Mucosa of rectum (tissue), 2 donors: Measurements from ENCODE around the gene DYNC2I2.
"Not testable (repeated sequence)": the region's sequence is repeated elsewhere in the genome, so short reads cannot be mapped to it uniquely, and the experiment has no call there.

Source experiments
- H3K27ac ChIP-seq, 2 donors: one replicate each; pipeline ENCODE4 v1.7.0; 2013; ENCODE audit warnings: inconsistent platforms in 2 of 2, low read depth in 2 of 2, low read length in 2 of 2
- H3K27me3 ChIP-seq, 2 donors: one replicate each; pipeline ENCODE4 v1.7.0; 2013; ENCODE audit warnings: low read length in 2 of 2; ENCODE audit not compliant: control insufficient read depth in 2 of 2, insufficient read depth in 2 of 2
- H3K36me3 ChIP-seq, 2 donors: one replicate each; pipeline ENCODE4 v1.7.0; 2013; ENCODE audit warnings: low read length in 2 of 2; ENCODE audit not compliant: control insufficient read depth in 2 of 2, insufficient read depth in 2 of 2
- H3K4me1 ChIP-seq, 2 donors: one replicate each; pipeline ENCODE4 v1.7.0; 2013; ENCODE audit warnings: low read length in 2 of 2, mild to moderate bottlenecking in 1 of 2; ENCODE audit not compliant: control insufficient read depth in 2 of 2, insufficient read depth in 2 of 2
- H3K4me3 ChIP-seq, 2 donors: one replicate each; pipeline ENCODE4 v1.7.0; 2013; ENCODE audit warnings: low read length in 2 of 2
- H3K9ac ChIP-seq, 2 donors: one replicate each; pipeline ENCODE4 v1.7.0; 2013; ENCODE audit warnings: low read length in 2 of 2, low read depth in 1 of 2, mild to moderate bottlenecking in 1 of 2
- H3K9me3 ChIP-seq, 2 donors: one replicate each; pipeline ENCODE4 v1.7.0; 2013; ENCODE audit warnings: low read length in 2 of 2; ENCODE audit not compliant: control insufficient read depth in 2 of 2
- donor health status: healthy.
- donor health status: Normal muscosa, but diverticular disease.

Gene DYNC2I2

DNA sequence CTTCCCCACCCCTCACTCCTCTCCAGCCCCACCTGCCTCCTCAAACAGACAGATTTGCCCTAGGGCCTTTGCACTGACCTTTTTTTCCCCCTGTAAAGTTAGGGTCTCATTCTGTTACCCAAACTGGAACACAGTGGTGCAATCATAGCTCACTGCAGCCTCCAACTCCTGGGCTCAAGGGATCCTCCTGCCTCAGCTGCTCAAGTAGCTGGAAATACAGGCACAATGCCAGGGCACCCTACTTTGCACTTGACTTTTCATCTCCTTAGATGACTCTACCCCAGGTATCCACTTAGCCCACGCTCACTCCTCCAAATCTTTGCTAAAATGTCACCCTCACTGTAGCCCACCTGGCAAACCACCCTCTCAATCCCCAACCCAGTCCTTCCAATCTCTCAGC is 2.2 kb downstream of the DYNC2I2 start:
- H3K9ac ChIP-seq = no peak overlapping the region
- H3K27me3 ChIP-seq = no peaks in the 10 kb centered on the region
- H3K4me1 ChIP-seq = no peaks in the 10 kb centered on the region
- no peak overlapping the region for H3K27ac ChIP-seq
- H3K4me3 ChIP-seq = no peak overlapping the region
- no peaks in the 10 kb centered on the region for H3K36me3 ChIP-seq
- no peaks in the 10 kb centered on the region for H3K9me3 ChIP-seq

DNA sequence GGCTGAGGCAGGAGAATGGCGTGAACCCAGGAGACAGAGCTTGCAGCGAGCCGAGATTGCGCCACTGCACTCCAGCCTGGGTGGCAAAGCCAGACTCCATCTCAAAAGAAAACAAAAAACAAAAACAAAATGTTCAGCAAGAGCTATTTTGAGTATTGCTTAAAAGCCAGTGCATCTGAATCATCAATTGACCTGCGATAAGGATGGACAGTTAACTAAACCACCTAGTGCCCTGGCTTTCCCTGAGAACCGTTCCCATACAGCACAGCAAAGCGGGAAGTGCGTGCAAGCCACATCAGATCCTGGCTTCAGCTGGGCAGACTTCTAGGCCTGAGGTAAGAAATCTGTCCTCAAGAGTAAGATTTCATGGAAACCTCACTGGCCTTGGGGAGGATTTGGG is 2.7 kb downstream of the DYNC2I2 start:
- Histone ChIP-seq H3K36me3 (no peaks in the 10 kb centered on the region), H3K9ac (no peak overlapping the region)

DNA sequence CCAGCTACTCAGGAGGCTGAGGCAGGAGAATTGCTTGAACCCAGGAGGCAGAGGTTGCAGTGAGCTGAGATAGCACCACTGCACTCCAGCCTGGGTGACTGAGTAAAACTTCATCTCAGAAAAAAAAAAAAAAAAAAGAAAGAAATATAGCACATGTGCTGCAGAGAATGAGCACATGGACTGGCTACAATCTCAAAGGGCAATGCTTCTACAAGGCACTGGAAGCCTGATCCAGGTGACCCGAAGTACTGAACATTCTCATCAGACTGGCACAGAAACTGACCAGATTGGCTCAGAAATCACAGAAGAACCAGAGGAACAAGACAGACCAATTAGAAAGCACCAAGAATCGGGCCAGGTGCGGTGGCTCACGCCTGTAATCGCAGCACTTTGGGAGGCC is 4.8 kb downstream of the DYNC2I2 start:
- Histone ChIP-seq H3K9ac (no peak overlapping the region), H3K4me1 (no peaks in the 10 kb centered on the region), H3K9me3 (no peaks in the 10 kb centered on the region), H3K27me3 (no peaks in the 10 kb centered on the region), H3K36me3 (no peaks in the 10 kb centered on the region), H3K4me3 (no peak overlapping the region), H3K27ac (no peak overlapping the region)

More for the DNA sequence above, 2.7 kb downstream of the DYNC2I2 start:
- no peaks in the 10 kb centered on the region for H3K27me3 ChIP-seq
- no peak overlapping the region for H3K27ac ChIP-seq
- H3K4me3 ChIP-seq = no peak overlapping the region
- no peaks in the 10 kb centered on the region for H3K9me3 ChIP-seq
- no peaks in the 10 kb centered on the region for H3K4me1 ChIP-seq

DNA sequence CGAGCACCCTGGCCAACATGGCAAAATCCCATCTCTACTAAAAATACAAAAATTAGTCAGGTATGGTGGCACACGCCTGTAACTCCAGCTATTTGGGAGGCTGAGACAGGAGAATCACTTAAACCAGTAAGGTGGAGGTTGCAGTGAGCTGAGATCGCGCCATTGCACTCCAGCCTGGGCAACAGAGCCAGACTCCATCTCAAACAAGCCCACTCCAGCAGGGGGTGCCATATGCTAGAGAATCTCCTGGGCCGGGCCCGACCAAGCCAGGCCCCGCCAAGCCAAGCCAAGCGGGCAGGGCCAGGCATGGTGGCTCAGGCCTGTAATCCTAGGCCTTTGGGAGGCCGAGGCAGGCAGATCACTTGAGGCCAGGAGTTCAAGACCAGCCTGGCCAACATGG is 8.4 kb downstream of the DYNC2I2 start:
- H3K27me3 ChIP-seq, H3K9ac ChIP-seq, H3K9me3 ChIP-seq, H3K36me3 ChIP-seq, H3K4me3 ChIP-seq, H3K27ac ChIP-seq, H3K4me1 ChIP-seq: not testable (repeated sequence)

DNA sequence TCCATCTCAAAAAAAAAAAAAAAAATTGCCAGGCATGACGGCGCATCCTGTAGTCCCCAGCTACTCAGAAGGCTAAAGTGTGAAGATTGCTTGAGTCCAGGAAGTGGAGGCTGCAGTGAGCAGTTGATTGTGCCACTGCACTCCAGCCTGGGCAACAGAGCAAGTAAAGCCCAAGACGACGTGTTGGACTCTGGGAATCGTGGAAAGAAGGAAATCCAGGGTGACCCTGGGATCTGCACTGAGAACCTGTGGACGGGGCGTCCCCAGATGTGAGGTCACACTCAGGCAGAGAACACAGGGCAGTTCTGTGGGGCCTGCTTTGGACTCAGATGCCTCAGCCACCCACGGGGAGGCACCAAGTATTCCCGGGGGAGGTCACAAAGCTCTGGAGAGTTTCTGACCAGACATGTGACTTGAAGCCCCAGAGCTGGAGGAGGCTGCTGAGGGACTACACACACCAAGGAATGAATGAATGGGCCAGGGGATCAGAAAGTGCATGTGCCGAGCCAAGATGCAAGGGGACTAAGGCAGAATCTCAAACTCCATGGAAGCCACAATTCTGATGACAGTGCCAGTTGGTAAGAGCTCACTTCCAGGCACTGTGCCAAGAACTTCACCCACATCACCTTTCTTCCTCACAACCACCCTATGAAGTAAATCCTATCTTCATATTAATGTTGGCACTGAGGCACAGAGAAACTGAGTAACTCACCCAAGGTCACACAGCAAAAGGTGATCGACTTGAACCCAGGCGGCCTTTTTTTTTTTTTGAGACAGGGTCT is 12.9 kb downstream of the DYNC2I2 start:
- H3K27me3 ChIP-seq = no peaks in the 10 kb centered on the region
- H3K4me3 ChIP-seq = no peak overlapping the region
- H3K36me3 ChIP-seq = peaks cover 3 to 4% of the 10 kb centered on the region in 2 donors
- no peaks in the 10 kb centered on the region for H3K4me1 ChIP-seq
- H3K9ac ChIP-seq = no peak overlapping the region
- no peaks in the 10 kb centered on the region for H3K9me3 ChIP-seq
- no peak overlapping the region for H3K27ac ChIP-seq

DNA sequence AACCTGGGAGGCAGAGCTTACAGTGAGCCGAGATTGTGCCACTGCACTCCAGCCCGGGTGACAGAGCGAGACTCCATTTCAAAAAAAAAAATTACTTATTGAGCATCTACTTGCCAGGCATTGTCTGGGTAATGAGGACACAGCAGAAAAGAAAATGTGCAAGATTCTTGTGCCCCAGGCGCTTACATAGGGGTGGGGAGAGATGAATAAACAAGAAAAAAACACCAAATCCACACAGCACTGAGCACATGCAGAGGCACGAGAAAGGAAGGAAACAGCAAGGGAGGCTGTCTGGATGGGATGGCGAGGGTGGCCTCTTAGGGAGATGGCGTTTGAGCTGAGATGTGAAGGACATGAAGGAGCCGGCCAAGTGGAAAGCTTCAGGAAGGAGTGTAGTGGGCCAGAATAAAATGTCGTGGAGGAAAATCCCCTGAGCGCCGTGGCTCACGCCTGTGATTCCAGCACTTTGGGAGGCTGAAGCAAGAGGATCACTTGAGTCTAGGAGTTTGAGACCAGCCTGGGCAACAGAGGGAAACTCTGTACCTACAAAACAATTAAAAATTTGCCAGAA is 13.9 kb downstream of the DYNC2I2 start:
- no peak overlapping the region for H3K4me3 ChIP-seq
- H3K4me1 ChIP-seq = no peaks in the 10 kb centered on the region
- H3K9me3 ChIP-seq = no peaks in the 10 kb centered on the region
- peaks cover 3 to 4% of the 10 kb centered on the region in 2 donors for H3K36me3 ChIP-seq
- no peak overlapping the region for H3K27ac ChIP-seq
- no peak overlapping the region for H3K9ac ChIP-seq
- no peaks in the 10 kb centered on the region for H3K27me3 ChIP-seq

DNA sequence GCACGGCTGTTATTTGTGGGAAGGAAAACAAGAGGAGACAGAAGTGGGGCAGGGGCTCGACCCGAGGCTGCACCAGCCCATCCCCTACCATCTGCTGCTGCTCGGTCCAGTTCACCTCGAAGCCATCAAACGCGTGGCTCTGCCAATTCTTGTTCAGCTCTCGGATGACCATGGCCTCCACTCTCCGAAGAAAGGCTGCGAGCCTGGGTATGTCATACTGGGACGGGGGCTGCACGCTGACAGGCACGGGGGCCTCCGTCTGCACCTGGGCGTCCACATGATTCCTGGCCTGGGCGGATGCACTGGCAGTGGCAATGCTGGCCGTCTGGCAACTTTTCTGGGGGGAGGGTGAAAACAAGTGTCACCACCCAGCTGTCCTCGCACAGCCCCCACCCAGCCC is 16.0 kb downstream of the DYNC2I2 start:
- Histone ChIP-seq H3K9me3 (no peaks in the 10 kb centered on the region), H3K36me3 (peaks cover 3 to 4% of the 10 kb centered on the region in 2 donors), H3K27me3 (no peaks in the 10 kb centered on the region)

DNA sequence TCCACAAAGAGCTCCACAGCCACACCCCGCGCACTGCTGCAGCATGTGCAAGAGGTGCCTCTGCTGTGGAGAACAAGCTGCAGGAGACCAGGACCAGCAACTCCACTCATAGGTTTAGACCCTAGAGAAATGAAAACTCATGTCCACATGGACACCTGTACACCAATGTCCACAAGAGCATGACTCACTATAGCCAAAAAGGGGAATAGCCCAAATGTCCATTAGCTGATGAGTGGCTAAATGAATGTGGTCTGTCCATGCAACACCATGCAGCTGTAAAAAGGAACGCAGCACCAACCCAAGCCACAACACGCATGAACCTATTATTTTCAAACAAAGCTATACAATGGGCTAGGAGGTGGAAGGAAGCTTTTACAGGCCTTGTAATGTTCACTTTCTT is 18.1 kb downstream of the DYNC2I2 start:
- Histone ChIP-seq H3K27ac (no peak overlapping the region), H3K9ac (no peak overlapping the region), H3K9me3 (no peaks in the 10 kb centered on the region), H3K4me3 (no peak overlapping the region), H3K36me3 (peaks cover 9% of the 10 kb centered on the region in 2 donors), H3K4me1 (peaks cover 13 to 22% of the 10 kb centered on the region in 2 donors), H3K27me3 (no peaks in the 10 kb centered on the region)

More for the DNA sequence above, 16.0 kb downstream of the DYNC2I2 start:
- Histone ChIP-seq H3K9ac (no peak overlapping the region), H3K27ac (no peak overlapping the region), H3K4me3 (no peak overlapping the region), H3K4me1 (peaks cover 6 to 11% of the 10 kb centered on the region in 2 donors)

DNA sequence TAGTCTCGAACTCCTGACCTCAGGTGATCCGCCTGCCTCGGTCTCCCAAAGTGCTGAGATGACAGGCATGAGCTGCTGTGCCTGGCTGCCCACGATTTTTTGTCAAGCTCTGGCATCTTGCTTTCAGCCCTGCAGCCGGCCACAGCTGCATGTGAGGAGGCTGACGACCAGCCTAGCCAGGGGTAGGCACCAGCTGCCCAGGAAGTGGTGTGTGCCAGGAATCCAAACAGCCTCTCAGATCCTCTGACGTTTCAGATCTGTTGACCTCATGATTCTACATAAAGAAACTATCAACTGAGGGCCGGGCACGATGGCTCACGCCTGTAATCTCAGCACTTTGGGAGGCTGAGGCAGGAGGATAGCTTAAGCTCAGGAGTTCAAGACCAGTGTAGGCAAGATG is 19.0 kb downstream of the DYNC2I2 start:
- no peak overlapping the region for H3K27ac ChIP-seq
- no peak overlapping the region for H3K9ac ChIP-seq
- H3K36me3 ChIP-seq = peaks cover 18% of the 10 kb centered on the region in 2 donors
- no peaks in the 10 kb centered on the region for H3K27me3 ChIP-seq
- H3K4me3 ChIP-seq = no peak overlapping the region
- H3K4me1 ChIP-seq = peaks cover 13 to 22% of the 10 kb centered on the region in 2 donors
- no peaks in the 10 kb centered on the region for H3K9me3 ChIP-seq

DNA sequence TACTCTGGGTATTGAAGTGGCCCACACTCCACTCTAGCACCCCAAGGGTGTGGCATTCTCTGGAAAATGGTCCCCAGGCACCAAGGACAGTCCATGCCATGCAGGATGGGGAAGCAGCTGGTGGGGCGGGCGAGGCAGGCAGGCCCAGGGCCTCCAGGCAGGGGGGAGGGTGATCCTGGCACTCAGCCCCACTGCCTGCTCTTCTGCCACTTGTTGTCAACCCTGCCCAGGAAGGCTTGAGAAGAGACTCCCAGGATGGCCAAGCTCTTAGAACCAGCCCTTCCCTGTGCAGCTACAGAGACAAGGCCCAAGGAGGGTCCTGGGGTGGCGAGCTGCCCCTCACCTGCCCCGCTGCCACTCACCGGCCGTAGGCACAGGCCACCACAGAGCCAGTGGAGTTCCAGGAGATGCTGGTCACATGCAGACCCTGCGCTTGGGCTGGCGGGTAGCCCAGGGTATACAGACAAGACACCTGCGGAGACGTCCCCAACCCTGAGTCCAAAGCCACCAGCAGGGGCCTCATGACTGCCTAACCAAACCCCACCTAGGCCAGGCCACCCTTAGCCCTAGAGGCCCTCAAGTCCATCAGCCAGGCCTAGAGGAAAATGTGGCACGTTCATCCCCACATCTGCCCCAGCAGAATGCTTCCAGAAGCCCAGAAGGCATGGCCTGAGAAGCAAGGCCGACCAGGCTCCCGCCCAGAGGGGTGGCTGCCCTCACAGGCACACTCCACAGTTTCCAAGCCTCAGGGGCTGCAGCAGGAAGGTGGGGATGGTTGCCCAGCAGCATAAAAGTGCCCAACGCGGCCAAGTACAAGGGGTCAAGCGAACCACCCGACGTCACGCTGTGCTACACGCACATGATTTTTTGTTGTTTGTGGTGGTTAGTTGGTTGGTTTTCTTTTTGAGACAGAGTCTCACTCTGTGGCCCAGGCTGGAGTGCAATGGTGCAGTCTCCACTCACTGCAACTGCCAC is 19.8 kb downstream of the DYNC2I2 start:
- H3K36me3 ChIP-seq = peaks cover 26% of the 10 kb centered on the region in 2 donors
- peak overlapping the region in 1 of 2 donors; percentile 9 for H3K9ac ChIP-seq
- peaks cover 13 to 22% of the 10 kb centered on the region in 2 donors for H3K4me1 ChIP-seq
- no peaks in the 10 kb centered on the region for H3K9me3 ChIP-seq
- H3K27me3 ChIP-seq = no peaks in the 10 kb centered on the region
- no peak overlapping the region for H3K4me3 ChIP-seq
- peak overlapping the region; percentile 91 for H3K27ac ChIP-seq
